AG08396 (cell line): Measurements from ENCODE around the gene ZNF616.

Experiments used
- DNase-seq: peaks from one replicate; pipeline ENCODE4 v3.0.0; 2012; ENCODE audit warnings: low spot score, mixed read lengths

Gene ZNF616

DNA sequence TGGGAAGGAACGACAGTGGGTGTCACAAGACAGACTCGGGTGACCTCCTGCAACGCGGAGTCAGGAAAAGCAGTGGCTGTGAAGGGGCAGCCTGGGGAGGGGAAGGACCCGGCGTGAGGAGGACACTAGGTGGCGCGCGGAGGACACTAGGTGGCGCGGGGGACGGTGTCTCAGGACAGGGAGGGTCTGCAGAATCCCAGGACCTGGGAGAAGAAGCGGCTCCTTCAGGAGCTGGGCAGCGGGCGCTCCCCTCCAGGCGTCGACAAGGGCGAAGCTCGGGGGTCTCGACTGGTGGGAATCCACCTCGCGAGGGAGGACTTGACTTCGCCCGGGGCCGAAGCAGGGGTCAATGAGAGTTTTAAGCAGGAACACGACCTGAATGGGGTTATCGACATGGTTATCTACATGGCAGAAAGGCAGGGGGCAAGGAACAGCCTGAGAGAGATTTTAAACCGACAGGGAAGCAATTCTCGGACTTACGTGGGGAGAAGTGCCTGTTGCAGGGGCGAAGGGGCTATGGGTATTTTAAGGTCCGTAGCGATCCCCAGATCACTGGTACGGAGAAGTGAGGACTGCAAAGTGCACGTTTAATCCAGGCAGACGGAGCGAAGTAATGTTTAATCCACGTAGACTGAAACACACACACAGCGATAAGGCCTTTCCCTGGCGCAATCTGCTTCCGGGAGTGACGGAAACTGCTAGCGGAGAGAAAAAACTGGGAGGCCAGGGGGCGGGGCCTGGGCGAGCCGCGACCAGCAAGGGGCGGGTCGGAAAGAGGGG, at the start of gene ZNF616:
ZNF616 (minus strand) TSS at position 687 of the 780 bp plus-strand sequence. CDS start 9,426 bp downstream, outside the sequence.
- peak; percentile 77 for DNase-seq

- peak; percentile 10 for DNase-seq
Observed at GRCh38 chr19:52188822-52189734, 49.3 kb upstream of the ZNF616 start.

DNA sequence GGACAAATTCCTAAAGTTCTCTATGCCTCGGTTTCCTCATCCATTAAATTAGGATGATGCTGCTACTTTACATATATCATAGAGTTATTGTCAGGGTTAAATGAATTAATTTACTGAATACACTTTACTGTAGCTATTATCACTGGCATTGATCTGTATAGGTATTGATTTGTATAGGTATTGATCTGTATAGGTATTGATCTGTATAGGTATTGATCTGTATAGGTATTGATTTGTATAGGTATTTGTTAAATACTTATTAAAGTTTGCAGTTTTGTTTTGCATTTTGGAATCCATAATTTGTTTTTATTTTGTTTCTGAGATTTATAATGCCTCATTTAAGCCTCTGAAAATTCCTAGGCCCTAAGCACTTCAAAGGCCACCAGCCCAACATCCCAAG, 47.7 kb upstream of the ZNF616 start:
- no peak for DNase-seq

- no peak for DNase-seq
Observed at GRCh38 chr19:52176574-52176973, 36.8 kb upstream of the ZNF616 start.

- DNase-seq = no peak
Observed at GRCh38 chr19:52172347-52172746, 32.6 kb upstream of the ZNF616 start.

- DNase-seq = peak; percentile 87
Observed at GRCh38 chr19:52171321-52172169, 31.8 kb upstream of the ZNF616 start, which contains the start of gene ZNF836. Gene ZNF836, minus strand, starts transcription at chr19:52171621. Its CDS starts 3,549 bp downstream, at chr19:52168072.

- DNase-seq = peak; percentile 27
Observed at GRCh38 chr19:52170863-52171320, 31.2 kb upstream of the ZNF616 start.

GRCh38 chr19:52170304-52170703, 30.6 kb upstream of the ZNF616 start:
- no peak for DNase-seq

DNA sequence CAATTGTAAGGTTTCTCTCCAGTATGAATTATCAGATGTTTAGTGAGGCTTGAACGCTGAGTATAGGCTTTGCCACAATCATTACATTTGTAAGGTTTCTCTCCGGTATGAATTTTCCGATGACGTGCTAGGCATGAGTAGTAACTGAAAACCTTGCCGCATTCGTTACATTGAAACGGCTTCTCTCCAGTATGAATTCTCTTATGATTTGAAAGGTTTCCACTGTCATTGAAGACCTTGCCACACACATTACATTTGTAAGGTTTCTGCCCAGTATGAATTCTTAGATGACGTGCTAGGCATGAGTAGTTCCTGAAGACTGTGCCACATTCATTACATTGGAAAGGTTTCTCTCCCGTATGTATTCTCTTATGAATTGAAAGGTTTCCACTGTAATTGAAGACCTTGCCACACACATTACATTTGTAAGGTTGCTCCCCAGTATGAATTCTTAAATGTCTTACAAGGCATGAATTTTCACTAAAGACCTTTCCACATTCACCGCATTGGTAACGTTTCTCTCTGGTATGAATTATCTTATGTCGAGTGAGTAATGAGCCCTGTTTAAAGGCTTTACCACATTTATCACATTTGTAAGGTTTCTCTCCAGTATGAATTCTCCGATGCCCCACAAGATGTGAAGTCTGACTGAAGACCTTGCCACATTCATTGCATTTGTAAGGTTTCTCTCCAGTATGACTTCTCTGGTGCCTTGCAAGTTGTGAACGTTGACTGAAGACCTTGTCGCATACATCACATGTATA, 16.0 kb upstream of the ZNF616 start:
- no peak for DNase-seq

DNA sequence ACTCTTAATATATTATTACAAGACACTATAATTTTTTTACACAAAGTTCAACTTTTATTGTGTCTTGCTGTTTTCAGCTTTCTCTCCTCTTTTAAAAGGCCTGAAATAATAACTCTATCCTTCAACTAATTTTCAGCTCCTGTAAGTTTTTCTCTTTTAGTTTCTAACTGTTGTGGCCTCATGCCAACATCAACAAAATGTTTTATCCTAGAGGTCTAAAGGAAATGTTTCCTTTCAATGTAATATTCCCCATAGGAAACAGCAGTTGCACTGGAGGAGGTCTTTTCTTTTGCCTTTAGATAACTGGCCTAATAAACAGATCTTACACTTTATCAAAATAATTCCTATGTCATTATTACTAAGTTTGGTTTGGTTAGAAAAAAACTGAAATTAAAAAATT, 8.5 kb upstream of the ZNF616 start:
- DNase-seq = no peak

GRCh38 chr19:52142001-52142595, 2.4 kb upstream of the ZNF616 start:
- no peak for DNase-seq

GRCh38 chr19:52141203-52141602, 1.5 kb upstream of the ZNF616 start:
- DNase-seq = no peak

GRCh38 chr19:52140032-52140710, 433 bp upstream of the ZNF616 start:
- DNase-seq = peak; percentile 98

- no peak for DNase-seq
Observed at GRCh38 chr19:52138983-52139251, 821 bp downstream of the ZNF616 start.

- DNase-seq = peak; percentile 10
Observed at GRCh38 chr19:52138278-52138982, 1.3 kb downstream of the ZNF616 start.

DNA sequence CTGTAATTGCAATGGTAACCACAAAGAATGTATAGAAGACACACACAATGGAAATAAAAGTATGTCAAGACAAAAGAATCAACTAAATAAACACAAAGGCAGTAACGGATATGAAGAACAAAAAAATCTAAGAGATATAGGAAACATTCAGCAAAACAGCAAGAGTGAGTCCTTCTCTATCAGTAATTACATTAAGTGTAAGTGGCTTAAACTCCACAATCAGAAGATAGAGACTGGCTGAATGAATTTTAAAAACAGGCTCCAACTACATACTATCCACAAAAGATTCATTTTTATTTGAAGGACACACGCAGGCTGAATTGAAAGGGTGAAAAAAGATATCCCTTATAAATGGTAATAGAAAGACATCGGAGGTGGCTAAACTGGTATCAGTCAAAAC, 19.5 kb downstream of the ZNF616 start:
- no peak for DNase-seq

GRCh38 chr19:52115526-52116053, 24.1 kb downstream of the ZNF616 start:
- DNase-seq = no peak

DNA sequence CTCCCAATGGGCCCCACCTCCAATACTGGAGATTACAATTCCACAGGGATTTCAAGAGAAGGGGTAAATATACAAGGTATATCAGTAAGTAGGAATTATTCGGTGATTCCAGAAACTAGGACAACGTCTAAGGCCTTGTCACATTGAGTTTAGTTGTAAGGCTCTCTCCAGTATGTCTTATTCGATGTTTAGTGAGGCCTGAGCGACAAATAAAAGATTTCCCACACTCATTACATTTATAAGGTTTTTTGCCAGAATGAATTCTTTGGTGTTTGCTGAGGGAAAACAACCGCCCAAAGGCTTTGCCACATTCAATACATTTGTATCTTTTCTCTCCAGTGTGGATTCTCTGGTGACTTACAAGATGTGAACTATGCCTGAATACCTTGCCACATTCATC, 25.0 kb downstream of the ZNF616 start:
- no peak for DNase-seq

DNA sequence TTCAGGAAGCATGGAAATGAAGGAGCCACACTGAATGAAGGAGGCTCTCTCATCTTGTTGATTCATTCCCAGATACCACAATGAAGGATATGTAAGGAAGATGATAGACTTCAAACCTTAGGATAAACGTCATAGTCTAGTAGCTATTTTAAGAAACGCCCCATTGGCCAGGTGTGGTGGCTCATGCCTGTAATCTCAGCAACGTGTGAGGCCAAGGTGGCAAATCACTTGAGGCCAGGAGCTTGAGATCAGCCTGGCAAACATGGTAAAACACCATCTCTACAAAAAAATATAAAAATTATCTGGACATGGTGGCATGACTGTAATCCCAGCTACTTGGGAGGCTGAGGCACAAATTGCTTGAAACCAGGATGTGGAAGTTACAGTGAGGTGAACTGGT, 27.1 kb downstream of the ZNF616 start:
- no peak for DNase-seq
